Measurements from ENCODE around the gene KRTAP12-4.

DNA sequence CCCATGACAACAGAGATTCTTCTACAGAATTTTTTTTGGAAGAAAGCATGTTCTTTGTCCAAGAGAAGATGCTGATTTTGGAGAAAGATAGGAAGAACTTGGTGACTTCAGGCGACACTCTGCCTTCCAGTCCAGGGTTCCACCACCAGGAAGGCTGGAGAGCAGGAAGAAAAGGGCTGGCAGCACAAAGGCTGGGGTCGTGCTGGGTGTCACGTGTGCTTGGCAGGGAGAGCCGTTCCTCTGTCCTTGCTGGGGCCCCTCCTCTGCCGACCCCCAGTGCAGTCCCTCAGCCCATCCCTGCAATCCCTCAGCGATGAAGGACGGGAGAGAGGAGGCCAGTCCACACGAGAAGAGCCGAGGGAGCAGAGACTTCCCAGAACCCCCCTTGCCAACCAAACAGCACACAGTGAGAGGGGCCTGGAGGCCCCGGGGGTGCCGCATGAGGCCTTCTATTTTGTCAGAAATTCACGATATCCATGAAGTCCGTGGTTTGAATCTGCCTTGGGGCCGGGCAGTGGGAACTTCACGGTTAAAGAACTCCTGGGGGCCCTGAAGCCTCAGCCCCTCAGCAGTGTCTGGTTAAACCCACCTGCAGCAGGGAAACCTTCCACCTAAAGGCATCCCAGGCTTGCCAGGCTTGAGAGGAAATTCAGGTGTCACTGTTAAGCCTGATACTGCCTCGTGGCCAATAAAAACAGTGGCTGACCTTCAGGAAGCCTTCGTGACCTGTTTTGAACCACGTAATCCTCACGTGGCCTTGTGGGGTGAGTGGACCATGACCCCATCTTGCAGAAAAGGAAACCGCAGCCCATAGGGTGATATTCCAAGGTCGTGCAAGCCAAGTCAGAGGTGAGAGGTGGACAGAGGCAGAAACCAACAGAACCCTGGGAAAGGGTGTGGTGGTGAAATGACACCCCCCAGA lies 45.9 kb upstream of the KRTAP12-4 start:
- TF ChIP-seq, protein P1, sequence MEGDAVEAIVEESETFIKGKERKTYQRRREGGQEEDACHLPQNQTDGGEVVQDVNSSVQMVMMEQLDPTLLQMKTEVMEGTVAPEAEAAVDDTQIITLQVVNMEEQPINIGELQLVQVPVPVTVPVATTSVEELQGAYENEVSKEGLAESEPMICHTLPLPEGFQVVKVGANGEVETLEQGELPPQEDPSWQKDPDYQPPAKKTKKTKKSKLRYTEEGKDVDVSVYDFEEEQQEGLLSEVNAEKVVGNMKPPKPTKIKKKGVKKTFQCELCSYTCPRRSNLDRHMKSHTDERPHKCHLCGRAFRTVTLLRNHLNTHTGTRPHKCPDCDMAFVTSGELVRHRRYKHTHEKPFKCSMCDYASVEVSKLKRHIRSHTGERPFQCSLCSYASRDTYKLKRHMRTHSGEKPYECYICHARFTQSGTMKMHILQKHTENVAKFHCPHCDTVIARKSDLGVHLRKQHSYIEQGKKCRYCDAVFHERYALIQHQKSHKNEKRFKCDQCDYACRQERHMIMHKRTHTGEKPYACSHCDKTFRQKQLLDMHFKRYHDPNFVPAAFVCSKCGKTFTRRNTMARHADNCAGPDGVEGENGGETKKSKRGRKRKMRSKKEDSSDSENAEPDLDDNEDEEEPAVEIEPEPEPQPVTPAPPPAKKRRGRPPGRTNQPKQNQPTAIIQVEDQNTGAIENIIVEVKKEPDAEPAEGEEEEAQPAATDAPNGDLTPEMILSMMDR (IDR thresholded peaks at IDR 0.05): no peak
- TF ChIP-seq POLR2A (IDR thresholded peaks at IDR 0.05): no peak
